ENCODE results near the gene TMEM95. TPM values are rescaled to one million over a fixed set of nuclear protein-coding genes. Genes with fewer than 3 reads are reported as not detected.

The TMEM95 gene
- total and polyA plus RNA-seq, 2 experiments from 2014 or later, result not detected

DNA sequence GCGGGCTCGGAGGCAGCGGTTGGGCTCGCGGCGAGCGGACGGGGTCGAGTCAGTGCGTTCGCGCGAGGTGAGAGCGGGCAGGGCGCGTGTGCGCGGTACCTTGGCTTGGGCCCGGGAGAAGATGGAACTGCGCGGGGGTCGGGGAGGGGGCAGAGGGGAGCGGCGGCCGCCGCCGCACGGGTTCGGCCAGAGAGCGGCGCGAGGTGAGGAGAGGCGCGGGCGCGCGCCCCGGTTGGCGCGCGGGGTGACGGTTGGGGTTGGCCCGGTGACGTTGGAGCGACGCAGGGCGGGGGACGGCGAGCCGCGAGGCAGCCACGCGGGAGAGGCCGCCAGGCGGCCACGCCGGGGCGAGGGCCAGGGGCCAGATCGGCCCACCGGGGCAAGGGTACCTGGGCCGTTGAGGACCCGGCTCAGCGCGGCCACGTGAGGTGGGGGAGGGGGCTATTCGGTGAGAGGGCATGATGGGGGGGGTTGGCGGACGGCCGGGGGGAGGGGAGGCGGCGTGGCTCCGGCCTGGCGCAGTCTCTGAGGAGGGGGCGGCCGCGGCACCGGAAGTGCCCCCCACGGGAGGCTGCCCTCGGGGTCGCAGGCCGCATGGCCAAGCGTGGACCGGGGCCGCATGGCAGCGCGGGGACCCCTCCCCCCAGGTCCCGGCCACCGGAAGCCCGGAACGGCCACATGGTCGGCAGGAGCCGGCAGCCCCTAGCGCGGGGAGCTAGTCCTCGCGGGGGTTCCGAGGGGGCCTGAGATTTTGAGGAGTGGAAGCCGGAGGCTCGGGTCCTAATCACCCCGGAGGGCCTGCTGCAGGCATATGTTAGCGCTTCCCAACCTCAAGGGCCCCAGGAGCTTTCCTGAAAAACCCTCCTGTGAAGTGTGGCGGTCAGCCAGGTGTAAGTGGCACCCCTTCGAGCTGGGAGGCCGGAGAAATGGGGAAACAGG, 47.0 kb upstream of the TMEM95 start (continued):
- TF ChIP-seq STAT1 (IDR thresholded peaks at IDR 0.05; ENCODE audit: unreplicated experiment) (no peak), ZNF114 (CRISPR knock-in tag; IDR thresholded peaks at IDR 0.05) (no peak)

DNA sequence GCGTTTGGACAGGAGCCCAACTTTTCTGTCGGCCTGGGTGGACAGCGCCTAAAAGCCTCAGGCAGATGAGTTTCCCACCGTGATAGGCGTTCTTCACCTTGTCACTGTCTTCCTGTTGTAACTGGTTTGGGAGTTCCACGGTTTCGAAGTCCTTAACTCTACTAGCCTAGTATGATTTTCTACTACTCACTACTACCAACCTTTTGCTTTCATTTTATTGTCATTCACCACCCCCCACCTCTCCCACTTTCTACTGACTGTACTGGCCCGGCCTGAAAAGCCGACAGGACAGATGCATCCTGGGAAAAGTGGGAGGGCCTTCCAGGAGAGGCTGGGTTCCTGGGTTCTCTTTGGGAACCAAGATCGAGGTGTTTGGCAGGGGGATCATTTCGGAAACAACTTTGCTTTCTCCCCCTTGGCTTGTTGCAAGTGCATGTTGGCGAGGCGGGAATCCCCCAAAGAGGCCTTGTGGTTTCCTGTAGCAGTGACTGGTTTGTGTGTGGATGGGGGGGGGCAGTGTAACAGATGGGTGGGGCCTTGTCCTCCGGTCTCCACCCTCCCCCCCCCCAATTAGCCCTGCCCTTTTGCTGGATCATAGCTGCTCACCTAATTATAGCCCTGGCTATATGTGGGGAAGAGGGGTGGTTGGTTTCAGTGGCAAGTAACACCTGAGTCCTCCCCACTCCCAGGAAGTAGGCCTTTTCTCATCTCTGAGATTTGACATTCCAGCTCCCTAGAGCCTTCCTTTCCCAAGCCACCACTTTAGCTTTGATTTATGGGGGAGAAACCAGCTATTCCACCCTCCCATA, 46.1 kb upstream of the TMEM95 start:
- Histone ChIP-seq H3K27ac (ENCODE audit: low read depth) (peak overlapping the region; percentile 99), H3K9me2 (ENCODE audit: insufficient read depth) (no peaks in the 10 kb centered on the region), H3K36me3 (ENCODE audit: insufficient read depth) (peaks cover 34% of the 10 kb centered on the region), H3K4me2 (peak overlapping the region; percentile 98), H3K79me2 (replicated peaks; ENCODE audit: insufficient read depth) (peaks cover 37% of the 10 kb centered on the region), H3F3A (replicated peaks; ENCODE audit: low read depth) (peaks cover 60% of the 10 kb centered on the region), H2AFZ (no peak overlapping the region), H3K4me1 (ENCODE audit: insufficient read depth) (peaks cover 21% of the 10 kb centered on the region; the same call in 1 of the 2 replicates), H3K4me3 (peak overlapping the region; percentile 98), H3K27me3 (ENCODE audit: insufficient read depth) (no peaks in the 10 kb centered on the region), H4K20me1 (replicated peaks; ENCODE audit: insufficient read depth) (peaks cover 43% of the 10 kb centered on the region)
- ATAC-seq, result peak; percentile 33
- Mint-ChIP-seq H3K27me3 (ENCODE audit: insufficient read depth, low read depth, poor library complexity) (peaks cover 39% of the 10 kb centered on the region), H3K27ac (peak overlapping the region; percentile 99), H3K9me3 (peaks cover 9% of the 10 kb centered on the region; the same call in 2 of the 3 replicates), H3K4me3 (peak overlapping the region; percentile 98), H3K36me3 (ENCODE audit: low read depth) (peaks cover 56% of the 10 kb centered on the region), H3K4me1 (peaks cover 46% of the 10 kb centered on the region)
- TF ChIP-seq JUNB (IDR thresholded peaks at IDR 0.05; ENCODE audit: unreplicated experiment), result no peak
- peak; percentile 53 for TF ChIP-seq POLR2AphosphoS5 (IDR thresholded peaks at IDR 0.05; ENCODE audit: low read depth)
- peak; percentile 91 for DNase-seq (ENCODE audit: low spot score)

DNA sequence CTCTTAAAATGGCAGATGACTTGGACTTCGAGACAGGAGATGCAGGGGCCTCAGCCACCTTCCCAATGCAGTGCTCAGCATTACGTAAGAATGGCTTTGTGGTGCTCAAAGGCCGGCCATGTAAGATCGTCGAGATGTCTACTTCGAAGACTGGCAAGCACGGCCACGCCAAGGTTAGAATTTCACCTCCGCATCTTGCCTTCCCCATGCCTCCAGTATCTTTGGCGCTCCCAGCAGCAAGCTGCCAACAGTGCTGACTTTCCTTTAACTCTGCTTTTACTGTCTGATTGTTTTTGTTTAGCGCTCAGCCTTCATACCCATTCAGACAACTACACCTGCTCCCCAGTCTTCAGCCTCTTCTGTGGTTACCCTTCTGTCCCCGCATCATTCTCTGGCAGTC, 45.3 kb upstream of the TMEM95 start:
- H3K4me3 Mint-ChIP-seq, result peak overlapping the region; percentile 98
- Histone ChIP-seq H3F3A (replicated peaks; ENCODE audit: low read depth) (peaks cover 68% of the 10 kb centered on the region), H3K79me2 (replicated peaks; ENCODE audit: insufficient read depth) (peaks cover 43% of the 10 kb centered on the region), H4K20me1 (replicated peaks; ENCODE audit: insufficient read depth) (peaks cover 45% of the 10 kb centered on the region), H2AFZ (no peak overlapping the region), H3K27me3 (ENCODE audit: insufficient read depth) (no peaks in the 10 kb centered on the region), H3K27ac (ENCODE audit: low read depth) (peak overlapping the region; percentile 99), H3K9me2 (ENCODE audit: insufficient read depth) (no peaks in the 10 kb centered on the region), H3K36me3 (ENCODE audit: insufficient read depth) (peaks cover 37% of the 10 kb centered on the region), H3K4me3 (peak overlapping the region; percentile 98), H3K4me2 (peak overlapping the region; percentile 98), H3K4me1 (ENCODE audit: insufficient read depth) (peaks cover 27% of the 10 kb centered on the region; the same call in 1 of the 2 replicates)
- TF ChIP-seq JUNB (IDR thresholded peaks at IDR 0.05; ENCODE audit: unreplicated experiment) (no peak), POLR2AphosphoS5 (IDR thresholded peaks at IDR 0.05; ENCODE audit: low read depth) (peak; percentile 30; the same call in 1 of the 2 replicates)
- peaks cover 42% of the 10 kb centered on the region for H3K27me3 Mint-ChIP-seq (ENCODE audit: insufficient read depth, low read depth, poor library complexity)
- peaks cover 7% of the 10 kb centered on the region; the same call in 2 of the 3 replicates for H3K9me3 Mint-ChIP-seq
- H3K36me3 Mint-ChIP-seq (ENCODE audit: low read depth), result peaks cover 63% of the 10 kb centered on the region
- no peak for DNase-seq (ENCODE audit: low spot score)
- ATAC-seq, result no peak
- peak overlapping the region; percentile 66 for H3K27ac Mint-ChIP-seq
- peaks cover 53% of the 10 kb centered on the region for H3K4me1 Mint-ChIP-seq

Data from GM23338 (cell line).